Thyroid gland (tissue), 4 donors: ENCODE results near the gene TRIM17.

Source experiments
- POLR2A ChIP-seq, 2 donors: fragments of 450-650 bp; IDR thresholded peaks; one replicate each; pipeline ENCODE4 v1.6.1; 2017; ENCODE audit warnings: antibody characterized with exemption in 2 of 2, mild to moderate bottlenecking in 2 of 2, moderate library complexity in 1 of 2
- TF ChIP-seq, protein P1 (sequence below), 6 experiments: fragments of 200-600 bp in 3 of 6; fragments of 450-650 bp in 3 of 6; sonication (generic) in 3 of 6; IDR thresholded peaks; one replicate each; pipeline ENCODE4 v1.5.1; 2016 to 2019; ENCODE audit warnings: antibody characterized with exemption in 6 of 6, mild to moderate bottlenecking in 2 of 6, inconsistent platforms in 1 of 6, moderate library complexity in 1 of 6

DNA sequence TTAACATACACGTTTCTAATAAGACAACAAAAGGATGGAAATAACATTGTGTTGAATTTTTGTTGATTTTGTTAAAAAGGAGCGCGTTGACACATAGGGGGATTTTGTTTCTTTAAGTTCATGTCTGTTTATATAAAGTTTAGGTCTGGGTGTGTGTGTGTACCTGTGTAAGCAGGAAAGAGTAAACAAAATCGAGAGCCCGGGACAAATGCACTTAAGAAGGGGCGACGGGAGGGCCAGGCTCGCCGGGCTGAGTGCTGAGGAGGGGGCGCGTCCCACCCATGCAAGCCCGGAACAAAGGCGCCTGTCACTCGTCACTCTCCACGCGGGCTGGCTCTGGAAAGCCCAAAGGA lies 28.8 kb upstream of the TRIM17 start:
- TF ChIP-seq, protein P1, sequence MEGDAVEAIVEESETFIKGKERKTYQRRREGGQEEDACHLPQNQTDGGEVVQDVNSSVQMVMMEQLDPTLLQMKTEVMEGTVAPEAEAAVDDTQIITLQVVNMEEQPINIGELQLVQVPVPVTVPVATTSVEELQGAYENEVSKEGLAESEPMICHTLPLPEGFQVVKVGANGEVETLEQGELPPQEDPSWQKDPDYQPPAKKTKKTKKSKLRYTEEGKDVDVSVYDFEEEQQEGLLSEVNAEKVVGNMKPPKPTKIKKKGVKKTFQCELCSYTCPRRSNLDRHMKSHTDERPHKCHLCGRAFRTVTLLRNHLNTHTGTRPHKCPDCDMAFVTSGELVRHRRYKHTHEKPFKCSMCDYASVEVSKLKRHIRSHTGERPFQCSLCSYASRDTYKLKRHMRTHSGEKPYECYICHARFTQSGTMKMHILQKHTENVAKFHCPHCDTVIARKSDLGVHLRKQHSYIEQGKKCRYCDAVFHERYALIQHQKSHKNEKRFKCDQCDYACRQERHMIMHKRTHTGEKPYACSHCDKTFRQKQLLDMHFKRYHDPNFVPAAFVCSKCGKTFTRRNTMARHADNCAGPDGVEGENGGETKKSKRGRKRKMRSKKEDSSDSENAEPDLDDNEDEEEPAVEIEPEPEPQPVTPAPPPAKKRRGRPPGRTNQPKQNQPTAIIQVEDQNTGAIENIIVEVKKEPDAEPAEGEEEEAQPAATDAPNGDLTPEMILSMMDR (IDR thresholded peaks at IDR 0.05) = no peak
- no peak for TF ChIP-seq POLR2A (IDR thresholded peaks at IDR 0.05)
